DOHH2 (cell line): ENCODE results near the gene GPX4.

Source experiments
- CTCF ChIP-seq: fragments of 200-600 bp; sonication (generic); IDR thresholded peaks from one replicate; pipeline ENCODE4 v1.5.1; 2014; ENCODE audit warnings: antibody characterized with exemption, mild to moderate bottlenecking, low read depth, low read length; ENCODE audit not compliant: poor library complexity, severe bottlenecking
- EZH2phosphoT487 ChIP-seq: fragments of 200-600 bp; sonication (generic); IDR thresholded peaks from 2 replicates; pipeline ENCODE4 v1.6.1; 2017; ENCODE audit warnings: borderline replicate concordance, mild to moderate bottlenecking, antibody characterized with exemption, low read length, moderate library complexity, mixed read lengths

GRCh38 chr19:1129535-1129934, 25.7 kb downstream of the GPX4 start:
- TF ChIP-seq CTCF, result no peak
- no peak for TF ChIP-seq EZH2phosphoT487
